Liver (tissue), 9 donors: ENCODE results near the gene GJE1. TPM values are rescaled to one million over a fixed set of nuclear protein-coding genes. Genes with fewer than 3 reads are reported as not detected.
A peak's percentile ranks its signal among the peaks of the same experiment; 100 is the strongest.
"Not testable (repeated sequence)": the region's sequence is repeated elsewhere in the genome, so short reads cannot be mapped to it uniquely, and the experiment has no call there.

ENCODE experiments used
- DNase-seq: peaks from one replicate; pipeline ENCODE4 v3.0.0-alpha.2; 2017; ENCODE audit warnings: low spot score
- H3K27ac ChIP-seq, 2 donors: one replicate each; pipeline ENCODE4 v1.7.0; 2013; ENCODE audit warnings: inconsistent platforms in 2 of 2, low read length in 2 of 2, control low read depth in 1 of 2, low read depth in 1 of 2, mild to moderate bottlenecking in 1 of 2
- H3K27me3 ChIP-seq, 4 donors: one replicate each; pipeline versions ENCODE4 v1.6.1 to v1.7.0; 2013; ENCODE audit warnings: low read length in 3 of 4, inconsistent platforms in 1 of 4, mild to moderate bottlenecking in 1 of 4, moderate library complexity in 1 of 4; ENCODE audit not compliant: control insufficient read depth in 4 of 4, insufficient read depth in 4 of 4
- H3K36me3 ChIP-seq, 4 donors: one replicate each; pipeline versions ENCODE4 v1.6.1 to v1.7.0; 2013; ENCODE audit warnings: low read length in 3 of 4, mild to moderate bottlenecking in 3 of 4, low read depth in 1 of 4, moderate library complexity in 1 of 4; ENCODE audit not compliant: control insufficient read depth in 4 of 4, insufficient read depth in 3 of 4
- H3K4me1 ChIP-seq, 4 donors: one replicate each; pipeline versions ENCODE4 v1.6.1 to v1.7.0; 2013; ENCODE audit warnings: low read length in 3 of 4, mild to moderate bottlenecking in 3 of 4, moderate library complexity in 1 of 4; ENCODE audit not compliant: control insufficient read depth in 4 of 4, insufficient read depth in 4 of 4
- H3K4me3 ChIP-seq, 3 donors: one replicate each; pipeline versions ENCODE4 v1.6.1 to v1.7.0; 2013; ENCODE audit warnings: low read length in 3 of 3, control low read depth in 1 of 3, low read depth in 1 of 3, mild to moderate bottlenecking in 1 of 3
- H3K9ac ChIP-seq, 2 donors: one replicate each; pipeline ENCODE4 v1.7.0; 2013; ENCODE audit warnings: low read length in 2 of 2, mild to moderate bottlenecking in 2 of 2, moderate library complexity in 2 of 2, control low read depth in 1 of 2, low read depth in 1 of 2
- H3K9me3 ChIP-seq, 4 donors: one replicate each; pipeline versions ENCODE4 v1.6.1 to v1.7.0; 2013; ENCODE audit warnings: low read length in 3 of 4; ENCODE audit not compliant: control insufficient read depth in 4 of 4
- CTCF ChIP-seq: fragments of 150-350 bp; IDR thresholded peaks from 2 replicates; pipeline ENCODE4 v1.5.1; 2017; ENCODE audit warnings: improper control_type of control experiment, low read depth, low read length; ENCODE audit not compliant: missing input control
- HNF4A ChIP-seq, 2 donors: conservative IDR thresholded peaks; 2 replicates each; pipeline ENCODE4 v1.6.1; 2016; ENCODE audit warnings: antibody characterized with exemption in 2 of 2, mild to moderate bottlenecking in 2 of 2
- JUND ChIP-seq, 2 donors: IDR thresholded peaks; 2 replicates each; pipeline ENCODE4 v1.6.1; 2016; ENCODE audit warnings: antibody characterized with exemption in 2 of 2
- NR2F2 ChIP-seq: IDR thresholded peaks from 2 replicates; pipeline ENCODE4 v1.6.1; 2016; ENCODE audit warnings: antibody characterized with exemption
- RAD21 ChIP-seq, 2 donors: IDR thresholded peaks; 2 replicates each; pipeline ENCODE4 v1.6.1; 2016; ENCODE audit warnings: antibody characterized with exemption in 2 of 2, mild to moderate bottlenecking in 2 of 2
- REST ChIP-seq: IDR thresholded peaks from 2 replicates; pipeline ENCODE4 v1.6.1; 2016; ENCODE audit warnings: antibody characterized with exemption, mild to moderate bottlenecking
- RXRA ChIP-seq, 2 donors: IDR thresholded peaks; 2 replicates each; pipeline ENCODE4 v1.6.1; 2017 to 2018; ENCODE audit warnings: antibody characterized with exemption in 2 of 2, mild to moderate bottlenecking in 1 of 2
- SP1 ChIP-seq: IDR thresholded peaks from 2 replicates; pipeline ENCODE4 v1.6.1; 2018; ENCODE audit warnings: antibody characterized with exemption, mild to moderate bottlenecking
- YY1 ChIP-seq: IDR thresholded peaks from 2 replicates; pipeline ENCODE4 v1.6.1; 2016; ENCODE audit warnings: antibody characterized with exemption, mild to moderate bottlenecking
- WGBS: extraction: QIAGEN DNeasy Blood & Tissue Kit; methylation state at CpG from one replicate; pipeline ENCODE4 v1.1.7; 2013; 5-methylcytosine and 5-hydroxymethylcytosine counted together
- polyA plus RNA-seq, 2 donors: library from polyadenylated mRNA; stranded (reverse) in 1 of 2; unstranded in 1 of 2; fragments of 200-250 nt in 1 of 2; fragments of >200 nt in 1 of 2; fragmentation: Nextera tagmentation in 1 of 2; extraction: Ambion mirVana in 1 of 2; gene quantifications; one replicate each; pipeline versions ENCODE4 v1.2.1 to v1.2.3, GENCODE V29; 2013 to 2015
- total RNA-seq, 2 donors: library from RNA; depleted of rRNA; stranded (reverse); fragments of >200 nt; gene quantifications; one replicate each; pipeline ENCODE4 v1.2.3, GENCODE V29; 2014
- donor health status: healthy.
- donor health status: healthy.
- donor health status: healthy.
- donor health status: healthy.
- donor health status: healthy.

GJE1 gene
- total and polyA plus RNA-seq, 4 donors: not detected

- Histone ChIP-seq H3K9me3 (no peaks in the 10 kb centered on the region), H3K36me3 (no peaks in the 10 kb centered on the region), H3K4me1 (peaks cover 0 to 8% (median 2%) of the 10 kb centered on the region in 4 donors), H3K27me3 (no peaks in the 10 kb centered on the region), H3K4me3 (no peak overlapping the region), H3K27ac (no peak overlapping the region), H3K9ac (peak overlapping the region in 1 of 2 donors; percentile 25)
- no peak for DNase-seq
- 44% methylated on average over 5 of the region's 5 CpGs for WGBS
- TF ChIP-seq JUND (IDR thresholded peaks at IDR 0.05): no peak
- TF ChIP-seq RAD21 (IDR thresholded peaks at IDR 0.05): peak; percentile 76 to 78
- no peak for TF ChIP-seq NR2F2
- TF ChIP-seq CTCF: peak; percentile 46
- no peak for TF ChIP-seq REST
Measured at GRCh38 chr6:142155895-142156757, 23.4 kb downstream of the GJE1 start.

- not testable (repeated sequence) for H3K27ac ChIP-seq, H3K36me3 ChIP-seq, H3K9me3 ChIP-seq, H3K9ac ChIP-seq, DNase-seq, H3K4me1 ChIP-seq, H3K4me3 ChIP-seq, H3K27me3 ChIP-seq
- 91% methylated on average over 4 of the region's 4 CpGs for WGBS
Measured at GRCh38 chr6:142156758-142157068, 24.0 kb downstream of the GJE1 start.

GRCh38 chr6:142162780-142163179 is 30.1 kb downstream of the GJE1 start:
- Histone ChIP-seq H3K27ac (no peak overlapping the region), H3K4me1 (peaks cover 0 to 17% (median 5%) of the 10 kb centered on the region in 4 donors), H3K27me3 (no peaks in the 10 kb centered on the region), H3K9me3 (no peaks in the 10 kb centered on the region), H3K9ac (no peak overlapping the region), H3K4me3 (no peak overlapping the region), H3K36me3 (peaks cover 0 to 7% (median 3%) of the 10 kb centered on the region in 4 donors)
- 29% methylated on average over 1 of the region's 1 CpG for WGBS
- no peak for DNase-seq
- no peak for TF ChIP-seq RXRA (IDR thresholded peaks at IDR 0.05)
- peak; percentile 22 for TF ChIP-seq YY1
- TF ChIP-seq HNF4A (conservative IDR thresholded peaks at IDR 0.05): peak in 1 of 2 donors; percentile 19
- no peak for TF ChIP-seq SP1
- TF ChIP-seq NR2F2: peak; percentile 18
